HG02763 (cell line): ENCODE data around the gene CSGALNACT2.
"Not testable (repeated sequence)": the region's sequence is repeated elsewhere in the genome, so short reads cannot be mapped to it uniquely, and the experiment has no call there.

Experiments
- ATAC-seq: cut with Tn5 transposase; IDR thresholded peaks from one replicate; pipeline ENCODE4 v1.9.1; 2021; ENCODE audit warnings: mild to moderate bottlenecking, moderate library complexity; ENCODE audit not compliant: unreplicated experiment

CSGALNACT2 gene, protein sequence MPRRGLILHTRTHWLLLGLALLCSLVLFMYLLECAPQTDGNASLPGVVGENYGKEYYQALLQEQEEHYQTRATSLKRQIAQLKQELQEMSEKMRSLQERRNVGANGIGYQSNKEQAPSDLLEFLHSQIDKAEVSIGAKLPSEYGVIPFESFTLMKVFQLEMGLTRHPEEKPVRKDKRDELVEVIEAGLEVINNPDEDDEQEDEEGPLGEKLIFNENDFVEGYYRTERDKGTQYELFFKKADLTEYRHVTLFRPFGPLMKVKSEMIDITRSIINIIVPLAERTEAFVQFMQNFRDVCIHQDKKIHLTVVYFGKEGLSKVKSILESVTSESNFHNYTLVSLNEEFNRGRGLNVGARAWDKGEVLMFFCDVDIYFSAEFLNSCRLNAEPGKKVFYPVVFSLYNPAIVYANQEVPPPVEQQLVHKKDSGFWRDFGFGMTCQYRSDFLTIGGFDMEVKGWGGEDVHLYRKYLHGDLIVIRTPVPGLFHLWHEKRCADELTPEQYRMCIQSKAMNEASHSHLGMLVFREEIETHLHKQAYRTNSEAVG

DNA sequence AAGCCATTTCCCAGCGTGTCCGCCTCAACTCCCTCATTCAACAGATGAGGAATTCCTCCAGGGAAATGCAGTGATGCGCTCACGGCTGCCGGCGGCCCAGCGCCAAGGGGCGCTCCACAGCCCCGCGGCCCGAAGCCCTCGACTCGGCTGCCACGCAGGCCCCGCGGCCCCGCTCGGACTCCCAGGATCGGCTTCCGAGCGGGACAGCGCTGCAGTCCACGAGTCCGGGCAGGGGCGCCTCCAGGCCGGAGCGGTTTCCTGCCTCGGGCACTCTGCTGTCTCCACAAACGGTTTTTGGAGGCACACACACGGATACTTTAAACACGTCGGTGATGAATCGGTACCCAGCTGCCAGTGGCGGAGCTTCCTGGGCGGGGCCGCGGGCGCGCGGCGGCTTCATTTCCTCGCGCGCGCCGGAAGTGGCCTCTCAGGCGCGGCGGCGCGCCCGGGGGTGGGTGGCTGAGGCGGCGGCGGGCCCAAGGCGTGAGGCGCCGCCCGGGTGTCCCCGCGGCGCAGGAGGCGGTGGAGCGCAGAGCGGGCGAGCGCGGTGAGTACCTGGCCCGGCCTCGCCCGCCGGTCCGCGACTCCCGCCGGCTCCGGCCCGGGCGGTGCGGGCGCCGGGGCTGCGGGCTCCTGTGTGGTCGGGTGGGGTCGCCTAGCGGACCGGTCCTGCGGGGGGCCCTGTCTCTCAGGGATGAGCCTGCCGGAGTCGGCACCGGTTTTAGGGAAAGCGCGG, at the start of gene CSGALNACT2:
TSS of gene CSGALNACT2 (plus strand) at position 425 of the 736 bp plus-strand sequence. CDS start 16,705 bp downstream, outside the sequence.
- peak; percentile 68 for ATAC-seq

DNA sequence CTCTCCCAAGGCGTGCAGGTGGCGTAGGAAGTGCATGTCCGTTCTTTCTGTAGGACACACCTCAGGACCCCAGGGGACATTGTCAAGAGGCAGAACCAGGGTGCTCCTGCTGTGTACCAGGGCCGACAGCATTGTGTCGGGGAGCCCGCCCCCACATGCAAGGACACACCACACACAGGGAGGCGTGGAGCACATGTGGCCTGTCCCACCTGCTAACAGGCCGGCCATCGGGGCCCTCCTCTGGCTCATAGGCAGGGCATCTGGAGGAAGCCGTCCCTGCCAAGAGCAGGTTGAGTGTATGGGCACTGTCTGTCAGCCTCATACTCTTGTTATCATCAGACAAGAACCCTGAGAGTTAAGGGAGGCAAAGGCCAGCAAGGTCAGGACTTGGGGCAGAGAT, 48.7 kb upstream of the CSGALNACT2 start:
- ATAC-seq: no peak

- no peak for ATAC-seq
Observed at GRCh38 chr10:43090188-43090587, 48.1 kb upstream of the CSGALNACT2 start.

GRCh38 chr10:43090664-43091063, 47.6 kb upstream of the CSGALNACT2 start:
- ATAC-seq: no peak

GRCh38 chr10:43091846-43092245, 46.4 kb upstream of the CSGALNACT2 start:
- no peak for ATAC-seq

DNA sequence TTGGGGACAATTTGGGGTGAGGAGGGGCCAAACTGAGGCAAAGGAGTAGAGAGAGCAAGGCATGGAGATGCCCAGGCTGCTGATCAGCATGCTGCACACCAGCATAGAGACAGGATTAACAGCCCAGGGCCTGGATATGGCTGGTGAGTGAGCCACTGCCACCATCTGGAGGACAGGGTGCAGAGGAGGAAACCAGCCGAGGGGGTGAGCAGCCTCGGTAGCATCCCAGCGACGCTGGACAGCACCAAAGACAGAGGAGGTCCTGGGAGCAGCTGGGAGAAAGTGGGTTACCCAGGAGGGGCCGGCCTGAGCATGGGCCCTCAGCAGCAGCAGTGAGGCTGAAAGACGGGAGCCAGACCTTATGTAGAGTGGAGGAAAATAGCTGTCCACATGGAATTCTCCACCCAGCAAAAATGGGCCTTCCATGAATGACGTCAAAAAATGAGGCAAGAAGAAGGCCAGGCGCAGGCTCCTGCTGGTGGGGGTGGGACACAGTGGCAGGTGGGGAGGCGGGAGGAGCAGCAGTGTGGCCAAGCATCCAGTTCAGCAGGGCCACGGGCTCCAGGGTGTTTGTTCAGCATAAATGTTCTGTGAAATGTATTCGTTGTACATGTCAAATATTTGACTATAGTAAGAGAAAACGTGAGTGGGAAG, 44.7 kb upstream of the CSGALNACT2 start:
- no peak for ATAC-seq

DNA sequence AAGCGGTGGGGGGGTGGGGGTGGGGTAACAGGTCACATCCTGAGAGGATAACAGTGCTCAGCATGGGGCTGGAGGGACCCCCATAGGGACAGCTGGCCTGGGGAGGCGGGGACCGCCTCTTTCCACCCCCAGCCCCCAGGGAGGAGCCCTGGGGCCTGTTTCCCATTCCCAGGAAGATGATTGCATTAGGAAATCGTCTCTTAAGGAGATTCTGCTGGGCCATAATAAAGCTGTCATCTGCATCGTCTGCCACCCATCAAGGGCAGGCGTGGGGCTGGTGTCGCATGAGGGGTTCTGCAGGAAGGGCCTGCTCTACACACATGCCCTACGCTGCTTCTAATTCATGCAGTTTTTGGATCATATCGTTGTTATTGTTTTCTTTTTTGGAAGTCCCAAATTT, 44.2 kb upstream of the CSGALNACT2 start:
- no peak for ATAC-seq

GRCh38 chr10:43099339-43099738, 38.9 kb upstream of the CSGALNACT2 start:
- not testable (repeated sequence) for ATAC-seq

DNA sequence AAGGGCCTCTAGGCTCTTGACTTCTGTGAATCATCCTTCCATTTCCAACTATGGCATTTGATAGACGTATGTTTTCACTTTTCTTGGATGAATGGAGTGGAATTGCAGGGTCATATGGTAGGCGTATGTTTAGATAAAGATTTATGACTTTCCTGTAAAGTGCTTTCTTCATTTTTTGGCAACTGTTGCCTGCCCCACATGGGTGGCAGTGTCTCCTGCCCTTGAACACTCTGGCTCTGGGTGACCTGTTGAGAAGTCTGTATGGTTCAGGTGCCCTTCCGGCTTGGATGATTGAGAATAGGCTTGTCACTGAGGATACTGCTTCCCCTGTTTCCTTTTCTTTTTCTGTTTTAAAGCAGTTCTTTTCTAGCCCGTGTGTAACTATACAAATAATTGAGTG, 38.3 kb upstream of the CSGALNACT2 start:
- ATAC-seq: no peak

- ATAC-seq: no peak
Observed at GRCh38 chr10:43100366-43100765, 37.9 kb upstream of the CSGALNACT2 start.

GRCh38 chr10:43102063-43102828, 36.0 kb upstream of the CSGALNACT2 start:
- ATAC-seq: no peak

DNA sequence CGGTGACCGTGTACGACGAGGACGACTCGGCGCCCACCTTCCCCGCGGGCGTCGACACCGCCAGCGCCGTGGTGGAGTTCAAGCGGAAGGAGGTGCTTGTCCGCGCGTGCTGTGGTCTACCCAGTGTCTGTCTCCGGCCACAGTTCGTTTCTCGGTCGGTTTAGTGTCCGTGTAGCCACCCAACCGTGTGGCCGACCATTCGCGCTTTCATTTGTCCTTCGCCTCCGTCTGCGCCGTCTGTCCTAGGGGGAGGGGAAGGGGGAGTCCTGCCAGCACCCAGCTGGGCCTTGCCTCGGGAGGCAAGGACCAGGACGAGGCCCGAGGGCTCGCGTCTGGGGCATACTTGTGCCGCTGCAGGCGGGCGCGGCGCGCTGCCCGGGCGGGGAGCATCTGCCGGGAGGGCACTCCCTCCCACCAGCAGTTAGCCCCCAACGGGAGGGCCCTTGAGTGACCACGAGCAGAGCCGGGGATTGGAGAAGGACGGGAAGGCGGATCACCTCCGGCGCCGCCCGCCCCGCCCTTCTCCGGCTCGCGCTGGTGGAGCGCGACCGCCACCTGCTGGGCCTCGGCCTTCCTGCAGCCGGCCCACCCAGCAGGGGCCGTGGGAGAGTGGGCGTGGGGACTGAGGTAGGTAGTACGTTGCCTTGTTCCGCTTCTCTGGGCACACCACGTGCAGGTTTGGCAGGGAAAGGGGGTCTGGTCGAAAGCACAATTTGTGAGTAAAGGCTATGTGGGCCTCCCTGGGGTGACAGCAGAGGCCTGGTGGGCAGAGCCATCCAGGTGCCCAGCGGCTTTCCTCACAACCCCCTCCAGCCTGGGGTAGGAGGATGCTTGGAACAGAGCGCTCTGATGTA, 32.9 kb upstream of the CSGALNACT2 start:
- peak; percentile 78 for ATAC-seq

DNA sequence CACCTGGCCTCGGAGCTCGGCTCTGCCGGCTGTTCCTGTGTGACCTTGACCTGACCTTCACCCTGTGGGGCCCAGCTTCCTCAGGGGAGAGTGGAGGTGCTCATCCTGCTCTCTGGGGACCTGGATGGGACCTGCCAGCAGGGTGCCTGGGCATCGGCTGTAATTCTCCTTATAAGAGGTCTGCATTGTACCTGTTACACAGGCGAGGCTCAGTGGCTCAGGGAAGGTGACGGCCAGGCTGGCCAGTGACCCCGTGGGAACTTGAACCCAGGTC, 32.4 kb upstream of the CSGALNACT2 start:
- ATAC-seq: no peak

DNA sequence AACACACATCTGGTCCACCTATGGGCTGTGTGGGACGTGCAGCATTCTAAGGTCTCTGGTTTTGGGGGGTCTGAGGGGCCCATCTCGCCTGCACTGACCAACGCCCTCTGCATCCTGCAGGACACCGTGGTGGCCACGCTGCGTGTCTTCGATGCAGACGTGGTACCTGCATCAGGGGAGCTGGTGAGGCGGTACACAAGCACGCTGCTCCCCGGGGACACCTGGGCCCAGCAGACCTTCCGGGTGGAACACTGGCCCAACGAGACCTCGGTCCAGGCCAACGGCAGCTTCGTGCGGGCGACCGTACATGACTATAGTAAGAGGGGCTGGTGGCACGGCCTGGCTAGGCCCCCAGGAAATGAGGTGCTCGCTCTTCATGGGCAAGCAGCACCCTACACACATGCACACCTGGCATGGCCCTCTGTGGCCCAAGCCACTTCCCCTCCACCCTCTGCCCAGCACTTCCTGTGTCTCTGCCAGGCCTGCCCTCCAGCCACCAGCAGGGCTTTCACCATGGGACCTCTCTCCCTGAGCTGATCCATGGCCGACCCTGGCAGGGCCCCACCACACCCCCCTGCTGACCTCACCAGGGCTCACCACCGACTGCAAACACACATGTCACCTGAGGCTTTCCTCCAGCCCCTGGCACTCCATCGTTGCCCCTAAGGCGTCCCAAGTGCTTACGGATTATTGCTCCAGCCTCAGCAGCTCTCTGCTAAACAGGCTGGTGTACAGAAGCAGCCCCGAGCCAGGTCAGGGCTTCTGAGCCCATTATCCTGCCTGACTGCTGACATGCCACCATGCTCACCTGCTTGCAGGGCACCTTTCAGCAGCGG, 31.8 kb upstream of the CSGALNACT2 start:
- ATAC-seq: no peak

DNA sequence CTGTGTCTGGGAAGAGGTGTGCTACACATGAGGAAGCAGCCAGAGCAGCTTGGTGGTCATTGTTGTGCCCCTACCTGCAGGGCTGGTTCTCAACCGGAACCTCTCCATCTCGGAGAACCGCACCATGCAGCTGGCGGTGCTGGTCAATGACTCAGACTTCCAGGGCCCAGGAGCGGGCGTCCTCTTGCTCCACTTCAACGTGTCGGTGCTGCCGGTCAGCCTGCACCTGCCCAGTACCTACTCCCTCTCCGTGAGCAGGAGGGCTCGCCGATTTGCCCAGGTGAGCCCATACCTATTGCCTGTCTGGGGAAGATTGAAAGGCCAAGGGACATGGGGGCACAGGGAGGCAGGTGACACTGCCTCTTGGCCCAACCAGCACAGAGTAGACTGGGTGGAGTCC, 29.3 kb upstream of the CSGALNACT2 start:
- ATAC-seq: no peak

DNA sequence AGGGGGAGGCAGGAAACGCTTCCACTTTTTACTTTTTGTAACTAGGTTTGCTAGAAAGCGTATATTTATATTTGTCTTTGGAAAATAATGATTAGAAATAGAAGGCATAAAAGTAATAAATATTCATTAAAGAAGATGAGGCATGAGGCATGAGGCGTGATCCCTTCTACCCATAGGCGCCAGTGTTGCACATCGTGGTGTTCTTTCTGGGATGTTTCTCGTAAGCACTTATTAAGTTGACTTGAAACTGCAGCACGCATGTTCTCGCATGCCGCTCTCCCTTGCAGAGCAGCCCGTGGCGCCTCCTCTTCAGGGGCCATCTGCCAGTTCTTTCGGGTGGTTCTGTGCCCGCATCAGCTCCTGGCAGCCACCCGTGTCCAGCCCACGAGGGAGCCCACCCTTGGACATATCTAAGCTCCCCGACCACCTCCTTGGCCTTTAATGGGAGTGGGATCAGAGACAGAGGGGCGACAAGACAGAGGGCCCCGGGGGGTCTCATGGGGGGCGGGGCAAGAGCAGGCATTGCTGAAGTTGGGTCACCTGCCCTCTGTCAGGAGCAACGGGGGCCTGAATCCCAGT, 28.5 kb upstream of the CSGALNACT2 start:
- no peak for ATAC-seq

- peak; percentile 70 for ATAC-seq
Observed at GRCh38 chr10:43110338-43111071, 27.7 kb upstream of the CSGALNACT2 start.

GRCh38 chr10:43111101-43111500, 27.1 kb upstream of the CSGALNACT2 start:
- no peak for ATAC-seq
